BE2C (cell line): ENCODE data around the gene COL18A1.
"Not testable (repeated sequence)": the region's sequence is repeated elsewhere in the genome, so short reads cannot be mapped to it uniquely, and the experiment has no call there.

Experiments used
- DNase-seq: peaks from one replicate; pipeline ENCODE4 v3.0.0-alpha.2; 2020
- H3K27me3 ChIP-seq: fragments of 250-450 bp; sonication (Bioruptor Pico); 2 replicates; pipeline ENCODE4 v1.5.1; 2020; ENCODE audit warnings: mild to moderate bottlenecking
- H3K36me3 ChIP-seq: fragments of 250-450 bp; sonication (Bioruptor Pico); 2 replicates; pipeline ENCODE4 v1.5.1; 2020; ENCODE audit warnings: mild to moderate bottlenecking
- H3K4me1 ChIP-seq: fragments of 250-450 bp; sonication (Bioruptor Pico); 2 replicates; pipeline ENCODE4 v1.5.1; 2020
- H3K4me3 ChIP-seq: 2 replicates; pipeline ENCODE4 v1.5.1; 2011; ENCODE audit warnings: low read depth, low read length
- H3K9me3 ChIP-seq: fragments of 250-450 bp; sonication (Bioruptor Pico); 2 replicates; pipeline ENCODE4 v1.5.1; 2020
- TF ChIP-seq, protein P1 (sequence below): IDR thresholded peaks from 2 replicates; pipeline ENCODE4 v1.5.1; 2012; ENCODE audit warnings: mild to moderate bottlenecking, low read depth, low read length

COL18A1 gene

GRCh38 chr21:45529785-45530422, 124.9 kb downstream of the COL18A1 start:
- Histone ChIP-seq H3K27me3 (no peaks in the 10 kb centered on the region), H3K4me3 (no peak overlapping the region), H3K4me1 (peaks cover 9% of the 10 kb centered on the region), H3K36me3 (peaks cover 78% of the 10 kb centered on the region), H3K9me3 (no peaks in the 10 kb centered on the region)
- TF ChIP-seq, protein P1, sequence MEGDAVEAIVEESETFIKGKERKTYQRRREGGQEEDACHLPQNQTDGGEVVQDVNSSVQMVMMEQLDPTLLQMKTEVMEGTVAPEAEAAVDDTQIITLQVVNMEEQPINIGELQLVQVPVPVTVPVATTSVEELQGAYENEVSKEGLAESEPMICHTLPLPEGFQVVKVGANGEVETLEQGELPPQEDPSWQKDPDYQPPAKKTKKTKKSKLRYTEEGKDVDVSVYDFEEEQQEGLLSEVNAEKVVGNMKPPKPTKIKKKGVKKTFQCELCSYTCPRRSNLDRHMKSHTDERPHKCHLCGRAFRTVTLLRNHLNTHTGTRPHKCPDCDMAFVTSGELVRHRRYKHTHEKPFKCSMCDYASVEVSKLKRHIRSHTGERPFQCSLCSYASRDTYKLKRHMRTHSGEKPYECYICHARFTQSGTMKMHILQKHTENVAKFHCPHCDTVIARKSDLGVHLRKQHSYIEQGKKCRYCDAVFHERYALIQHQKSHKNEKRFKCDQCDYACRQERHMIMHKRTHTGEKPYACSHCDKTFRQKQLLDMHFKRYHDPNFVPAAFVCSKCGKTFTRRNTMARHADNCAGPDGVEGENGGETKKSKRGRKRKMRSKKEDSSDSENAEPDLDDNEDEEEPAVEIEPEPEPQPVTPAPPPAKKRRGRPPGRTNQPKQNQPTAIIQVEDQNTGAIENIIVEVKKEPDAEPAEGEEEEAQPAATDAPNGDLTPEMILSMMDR, result no peak
- no peak for DNase-seq

DNA sequence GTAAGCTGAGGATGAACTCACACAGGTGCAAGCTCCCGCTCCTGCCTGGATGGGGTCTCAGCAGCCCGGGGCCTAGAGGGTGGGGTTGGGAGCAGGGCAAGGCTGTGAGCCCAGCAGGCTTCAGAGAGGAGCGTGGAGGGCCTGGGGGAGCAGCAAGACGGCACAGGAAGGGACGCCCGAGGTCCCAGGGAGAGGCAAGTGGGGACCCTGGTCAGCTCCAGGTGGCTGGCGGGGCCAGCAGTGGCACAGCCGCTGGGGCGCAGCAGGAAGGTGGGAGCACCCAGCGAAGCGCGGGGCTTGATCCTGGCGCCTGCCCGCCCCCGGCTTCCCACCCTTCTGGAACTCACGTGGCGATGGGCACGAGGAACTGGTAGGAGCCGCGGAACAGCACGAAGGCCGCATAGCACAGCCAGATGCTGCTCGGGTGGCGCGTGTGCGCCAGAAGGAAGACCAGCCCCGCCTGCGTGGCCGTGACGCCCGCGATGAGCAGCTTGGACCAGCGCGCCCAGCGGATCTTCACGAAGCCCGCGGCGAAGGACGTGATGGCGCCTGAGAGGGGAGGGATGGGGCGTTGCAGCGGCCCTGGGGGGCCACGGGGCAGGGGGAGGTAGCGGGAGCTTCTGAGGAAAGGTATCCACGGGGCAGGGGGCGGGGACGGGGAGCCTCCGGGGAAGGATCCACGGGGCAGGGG, 125.6 kb downstream of the COL18A1 start:
- peak; percentile 11 for DNase-seq
- no peaks in the 10 kb centered on the region for H3K27me3 ChIP-seq
- H3K4me3 ChIP-seq, result no peak overlapping the region
- H3K36me3 ChIP-seq, result peaks cover 78% of the 10 kb centered on the region
- no peaks in the 10 kb centered on the region for H3K9me3 ChIP-seq
- H3K4me1 ChIP-seq, result peaks cover 12% of the 10 kb centered on the region
- TF ChIP-seq, protein P1, result no peak

DNA sequence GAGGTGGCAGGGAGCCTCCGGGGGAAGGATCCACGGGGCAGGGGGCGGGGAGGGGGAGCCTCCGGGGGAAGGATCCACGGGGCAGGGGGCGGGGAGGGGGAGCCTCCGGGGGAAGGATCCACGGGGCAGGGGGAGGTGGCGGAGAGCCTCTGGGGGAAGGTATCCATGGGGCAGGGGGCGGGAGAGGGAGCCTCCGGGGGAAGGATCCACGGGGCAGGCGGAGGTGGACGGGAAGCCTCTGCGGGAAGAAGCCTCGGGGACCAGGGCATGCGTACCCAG, 126.1 kb downstream of the COL18A1 start:
- not testable (repeated sequence) for H3K27me3 ChIP-seq, H3K9me3 ChIP-seq, H3K4me3 ChIP-seq
- peak; percentile 5 for DNase-seq
- H3K4me1 ChIP-seq, result peaks cover 12% of the 10 kb centered on the region
- H3K36me3 ChIP-seq, result peaks cover 78% of the 10 kb centered on the region

DNA sequence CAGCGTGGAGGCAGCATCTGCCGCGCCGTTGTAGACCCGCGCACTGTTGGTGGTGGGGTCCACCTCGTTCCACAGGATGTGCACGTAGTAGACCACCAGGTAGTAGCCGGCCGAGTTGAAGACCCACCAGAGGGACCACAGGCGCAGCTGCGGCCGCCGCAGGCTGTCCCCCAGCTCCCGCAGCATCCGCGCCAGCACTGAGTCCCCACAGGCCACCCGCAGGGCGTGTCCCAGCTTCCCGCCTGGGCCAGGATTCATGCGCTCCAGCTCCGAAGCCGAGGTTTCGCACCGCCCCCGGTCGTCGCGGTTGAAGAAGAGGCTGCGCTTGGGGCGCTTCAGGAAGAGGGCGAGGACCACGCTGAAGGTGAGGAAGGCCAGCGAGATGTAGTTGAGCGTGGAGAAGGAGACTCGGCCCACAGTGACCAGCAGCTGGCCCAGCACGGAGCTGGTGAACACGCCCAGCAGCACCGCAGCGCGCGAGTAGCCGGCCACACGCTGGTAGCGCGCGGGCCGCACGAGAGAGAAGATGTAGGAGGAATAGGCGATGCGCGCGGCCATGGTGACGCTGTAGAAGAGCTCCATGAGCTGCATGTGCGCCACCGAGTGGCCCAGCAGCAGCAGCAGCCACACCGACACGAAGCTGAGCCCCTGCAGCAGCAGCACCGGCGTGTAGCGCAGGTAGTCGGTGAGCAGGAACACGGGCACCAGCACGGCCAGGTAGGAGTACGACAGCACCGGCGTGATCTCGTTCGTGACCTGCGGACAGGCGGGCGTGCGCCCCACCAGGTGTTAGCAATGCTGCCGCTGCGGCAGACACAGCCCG, 126.6 kb downstream of the COL18A1 start:
- no peak overlapping the region for H3K4me3 ChIP-seq
- H3K9me3 ChIP-seq, result no peaks in the 10 kb centered on the region
- no peaks in the 10 kb centered on the region for H3K27me3 ChIP-seq
- H3K36me3 ChIP-seq, result peaks cover 77% of the 10 kb centered on the region
- TF ChIP-seq, protein P1, result no peak
- peaks cover 12% of the 10 kb centered on the region for H3K4me1 ChIP-seq
- DNase-seq, result peak; percentile 12

DNA sequence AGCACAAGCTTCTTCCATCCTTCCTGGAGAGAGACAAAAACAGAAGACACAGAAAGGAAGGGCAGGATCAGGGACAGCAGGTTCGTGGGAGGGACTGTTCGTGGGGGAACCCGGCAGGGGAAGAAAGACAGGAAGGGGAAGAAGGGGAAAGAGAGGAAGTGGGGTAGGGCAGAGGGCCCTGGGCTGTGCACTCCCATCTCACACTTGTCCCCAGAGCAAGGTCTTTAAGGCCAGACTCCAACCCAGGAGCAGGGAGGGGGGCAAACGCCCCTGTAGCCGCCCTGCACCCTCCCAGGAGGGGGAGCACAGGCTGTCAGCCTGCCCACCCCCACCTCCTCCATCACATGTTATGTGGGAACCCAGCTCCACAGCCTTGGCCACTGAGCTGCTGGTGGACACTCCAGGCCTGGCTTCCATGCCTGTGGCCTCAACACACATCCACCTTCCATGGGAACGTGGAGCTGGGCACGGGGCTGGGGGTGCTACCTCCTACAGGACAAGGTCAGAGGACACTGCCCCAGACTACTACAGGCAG, 127.9 kb downstream of the COL18A1 start:
- DNase-seq, result peak; percentile 6
- H3K36me3 ChIP-seq, result peaks cover 76% of the 10 kb centered on the region
- TF ChIP-seq, protein P1, result no peak

DNA sequence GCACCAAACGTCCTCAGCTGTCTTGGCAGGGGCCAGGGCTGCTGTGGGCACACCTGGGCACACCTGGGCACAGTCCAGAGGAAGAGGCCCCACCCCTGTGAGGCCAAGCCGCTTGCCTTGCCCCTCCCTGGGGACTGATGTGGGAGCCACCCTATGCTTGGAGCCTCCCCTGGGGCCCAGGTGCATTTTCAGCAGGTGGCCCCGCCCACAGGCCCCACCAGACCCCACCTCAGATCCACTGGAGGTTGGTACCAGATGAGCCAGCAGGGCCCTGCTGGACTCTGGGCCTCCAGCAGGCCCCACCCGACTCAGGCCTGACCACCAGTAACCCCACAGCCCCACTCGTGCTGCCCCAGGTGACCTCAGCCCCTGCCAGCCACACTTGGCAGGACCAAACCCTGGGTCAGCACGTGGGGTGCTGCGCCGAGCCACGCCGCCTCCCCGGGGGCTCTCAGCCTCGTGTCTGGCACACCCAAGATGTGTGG, 128.4 kb downstream of the COL18A1 start:
- Histone ChIP-seq H3K4me1 (peaks cover 12% of the 10 kb centered on the region), H3K27me3 (no peaks in the 10 kb centered on the region), H3K36me3 (peaks cover 76% of the 10 kb centered on the region), H3K4me3 (no peak overlapping the region), H3K9me3 (no peaks in the 10 kb centered on the region)
- TF ChIP-seq, protein P1, result no peak
- peak; percentile 8 for DNase-seq

More for the DNA sequence above, 127.9 kb downstream of the COL18A1 start:
- H3K4me3 ChIP-seq, result no peak overlapping the region
- peaks cover 12% of the 10 kb centered on the region for H3K4me1 ChIP-seq
- H3K27me3 ChIP-seq, result no peaks in the 10 kb centered on the region
- H3K9me3 ChIP-seq, result no peaks in the 10 kb centered on the region
